HG02571 (cell line): ENCODE data around the gene PSMB1.
A peak's percentile ranks its signal among the peaks of the same experiment; 100 is the strongest.

Experiments used
- ATAC-seq: cut with Tn5 transposase; IDR thresholded peaks from one replicate; pipeline ENCODE4 v1.9.1; 2021; ENCODE audit warnings: mild to moderate bottlenecking, moderate library complexity; ENCODE audit not compliant: unreplicated experiment

The PSMB1 gene

DNA sequence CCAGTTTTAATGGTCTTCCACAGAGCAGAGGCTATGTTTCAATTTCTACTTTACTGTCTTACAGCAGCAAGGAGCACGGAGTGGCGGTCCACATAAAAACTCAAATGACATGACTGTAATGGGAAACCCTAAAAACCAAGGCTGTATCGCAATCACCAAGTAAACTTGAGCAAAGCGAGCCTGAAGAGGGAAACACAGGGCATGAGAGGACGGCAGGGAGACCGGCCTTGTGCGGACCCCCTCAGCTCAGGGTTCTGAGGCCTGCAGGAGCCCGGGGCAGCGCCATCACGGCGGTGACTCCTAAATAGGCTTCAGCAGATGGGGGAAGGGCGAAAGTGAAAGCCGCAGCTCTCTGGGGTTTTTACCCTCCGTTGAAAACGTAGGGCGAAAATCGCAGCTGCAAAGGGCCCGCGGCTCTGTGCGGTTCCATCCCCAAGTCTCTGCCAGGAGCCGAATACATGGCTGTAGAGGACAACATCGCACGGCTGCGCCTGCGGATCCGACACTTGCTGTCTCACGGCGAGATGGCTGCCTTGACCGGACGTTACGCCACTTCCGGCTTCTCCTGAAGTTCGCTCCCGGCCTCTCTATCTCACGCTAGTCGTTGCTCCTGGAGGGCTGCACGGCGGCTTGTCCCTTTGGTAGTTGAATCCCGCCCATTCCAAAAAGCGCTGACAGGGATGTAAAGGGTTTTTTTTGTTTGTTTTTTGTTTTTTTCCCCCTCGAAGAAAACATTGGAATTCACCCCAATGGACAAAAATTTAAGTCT lies at the start of gene PSMB1:
TSS of gene PSMB1 (minus strand) at position 543 of the 769 bp plus-strand sequence. CDS start at position 478, 65 bp downstream.
- ATAC-seq: peak; percentile 61

DNA sequence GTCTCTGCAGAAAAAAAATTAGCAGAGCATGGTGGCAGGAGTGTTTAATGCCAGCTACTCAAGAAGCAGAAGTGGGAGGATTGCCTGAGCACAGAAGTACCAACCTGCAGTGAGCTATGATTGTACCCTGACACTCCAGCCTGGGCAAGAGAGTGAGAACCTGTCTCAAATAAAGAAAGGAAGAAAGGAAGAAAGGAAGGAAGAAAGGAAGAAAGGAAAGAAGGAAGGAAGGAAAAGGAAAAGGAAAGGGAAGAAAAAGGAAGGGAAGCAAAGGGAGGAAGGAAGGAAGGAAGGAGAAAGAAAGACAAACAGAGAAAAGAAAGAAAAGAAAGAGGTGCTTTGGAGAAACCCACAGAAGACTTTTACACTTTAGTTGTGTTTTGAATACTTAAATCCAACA lies 44.2 kb upstream of the PSMB1 start:
- no peak for ATAC-seq

DNA sequence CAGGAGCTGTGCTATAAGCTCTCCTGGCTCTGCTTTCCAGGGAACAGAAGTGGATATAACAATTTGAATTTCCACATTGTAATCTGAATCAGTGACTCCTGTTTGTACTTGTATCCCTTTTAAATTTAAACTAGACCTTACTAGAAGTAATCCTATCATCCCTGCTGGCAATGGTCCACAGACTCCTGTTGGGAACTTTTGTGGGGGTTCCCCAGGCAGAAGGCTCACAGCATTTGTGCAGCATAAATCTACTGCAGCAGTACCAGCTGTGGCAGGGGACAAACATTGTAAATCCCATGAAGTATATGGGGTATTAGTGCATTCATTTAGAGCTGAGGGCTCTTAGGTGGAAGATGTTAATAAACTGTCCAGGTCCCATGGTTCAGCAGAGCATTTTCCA lies 43.3 kb upstream of the PSMB1 start:
- ATAC-seq: no peak

DNA sequence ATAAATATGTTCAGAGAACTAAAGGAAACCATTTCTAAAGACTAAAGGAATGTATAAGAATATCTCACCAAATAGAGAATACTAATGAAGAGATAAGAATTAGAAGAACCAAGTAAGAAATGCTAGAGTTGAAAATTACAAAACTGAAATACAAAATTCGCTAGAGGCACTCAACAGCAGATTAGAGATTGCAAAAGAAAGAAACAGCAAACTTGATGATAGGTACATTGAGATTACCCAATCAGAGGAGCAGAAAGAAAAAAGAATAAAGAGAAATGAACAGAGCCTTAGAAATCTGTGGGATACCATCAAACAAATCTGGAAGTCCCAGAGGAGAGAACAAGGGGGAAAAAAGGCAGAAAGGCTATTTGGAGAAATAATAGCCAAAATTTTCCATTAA lies 37.6 kb upstream of the PSMB1 start:
- no peak for ATAC-seq

DNA sequence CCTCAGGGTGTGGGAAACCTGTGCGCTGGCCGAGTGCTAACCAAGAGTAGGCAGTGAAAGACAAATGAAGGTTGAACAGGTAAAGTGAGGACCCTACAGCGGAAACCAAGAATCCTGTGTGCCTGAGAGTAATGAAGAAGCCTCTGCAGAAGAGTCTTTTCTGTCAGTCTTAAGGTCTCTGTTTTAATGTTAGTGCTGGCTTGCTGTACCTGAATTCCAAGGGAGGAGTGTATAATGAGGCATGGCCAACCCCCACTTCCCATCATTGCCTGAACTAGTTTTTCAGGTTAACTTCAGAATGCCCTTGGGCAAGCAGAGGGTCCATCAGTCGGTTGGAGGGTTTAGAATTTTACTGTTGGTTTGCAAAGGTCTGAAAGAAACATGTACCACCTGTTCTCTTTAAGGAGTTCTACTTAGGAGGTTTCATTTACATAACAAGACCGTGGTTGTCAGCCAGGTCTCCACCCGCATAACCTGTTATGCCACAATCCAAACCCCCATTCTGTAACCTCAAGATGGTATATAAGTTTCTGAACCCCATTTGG lies 31.9 kb upstream of the PSMB1 start:
- peak; percentile 34 for ATAC-seq

DNA sequence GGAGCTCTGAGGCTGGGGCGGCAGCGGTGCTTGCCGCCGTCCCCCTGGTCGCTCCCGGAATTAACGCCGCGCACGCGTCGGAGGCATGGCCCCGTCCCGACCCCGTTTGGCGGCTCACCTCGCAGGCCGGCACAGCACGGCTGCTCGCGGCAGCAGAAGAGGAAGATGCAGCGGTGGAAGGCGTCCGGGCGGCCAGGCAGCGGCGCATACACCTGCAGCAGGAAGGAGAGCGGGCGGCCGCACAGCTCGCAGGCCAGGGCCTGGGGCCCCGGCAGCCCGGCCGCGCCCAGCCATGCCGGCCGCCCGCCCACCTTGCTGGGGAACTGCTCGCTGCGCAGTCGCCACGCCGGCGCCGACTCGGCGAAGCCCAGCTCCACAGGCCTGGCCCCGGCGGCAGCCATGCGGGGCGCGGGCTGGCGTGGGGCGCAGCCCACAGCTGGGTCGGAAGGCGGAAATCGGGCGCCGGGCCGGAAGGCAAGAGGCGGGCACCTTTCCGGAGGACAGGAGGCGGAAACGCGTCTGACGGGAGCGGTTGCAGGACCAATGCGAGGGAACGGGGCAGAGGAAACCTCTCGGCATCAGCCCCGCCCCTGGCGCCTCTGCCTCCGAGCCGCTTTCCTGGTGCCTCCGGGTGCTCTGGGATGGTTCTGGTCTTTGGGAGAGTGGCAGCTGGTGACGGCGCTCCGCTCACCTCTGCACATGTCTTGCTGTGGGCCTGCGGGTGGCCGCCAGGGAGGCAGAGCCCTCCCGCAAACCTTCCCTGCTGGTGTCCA lies 31.3 kb upstream of the PSMB1 start, which contains the start of gene PDCD2:
TSS of gene PDCD2 (minus strand) at position 457 of the 773 bp plus-strand sequence. CDS start at position 401, 56 bp downstream.
- ATAC-seq: peak; percentile 98

DNA sequence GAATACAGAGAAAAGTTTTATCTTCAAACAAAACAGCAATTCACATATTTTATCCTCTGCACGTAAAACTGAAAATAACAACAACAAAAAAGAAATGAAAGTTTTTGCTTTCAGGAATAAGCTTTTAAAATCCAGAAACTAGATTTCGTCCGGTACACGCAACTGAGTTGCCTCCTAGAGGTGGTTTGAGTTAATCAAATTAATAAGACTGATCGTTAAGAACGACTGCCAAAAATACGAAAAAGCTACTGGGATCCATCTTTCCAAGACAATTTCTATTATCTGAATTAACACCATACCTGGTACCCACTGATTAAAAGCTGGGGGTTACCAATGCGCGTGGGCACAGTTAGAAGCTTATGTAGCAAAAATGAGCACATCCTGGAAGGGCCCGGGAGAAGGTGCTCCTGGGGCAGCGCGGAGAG lies 30.7 kb upstream of the PSMB1 start:
- no peak for ATAC-seq

DNA sequence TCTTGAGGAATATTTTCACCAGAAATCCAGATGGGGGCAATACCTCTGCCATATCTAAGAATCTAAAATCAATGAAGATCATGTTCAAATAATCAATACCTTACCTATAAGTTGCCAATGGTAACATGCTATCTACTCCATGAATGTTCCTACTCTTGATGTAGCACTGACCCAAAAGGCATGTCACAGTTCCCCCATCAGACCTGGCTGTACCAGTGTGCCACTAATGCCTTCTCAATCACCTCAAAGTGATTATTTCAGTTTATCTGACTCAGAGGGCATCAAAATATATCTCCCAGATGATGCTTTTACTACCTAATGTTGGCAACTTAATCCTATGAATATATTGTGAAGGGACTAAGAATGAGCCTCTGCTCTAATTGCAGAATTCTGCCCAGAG lies 25.8 kb upstream of the PSMB1 start:
- ATAC-seq: no peak

DNA sequence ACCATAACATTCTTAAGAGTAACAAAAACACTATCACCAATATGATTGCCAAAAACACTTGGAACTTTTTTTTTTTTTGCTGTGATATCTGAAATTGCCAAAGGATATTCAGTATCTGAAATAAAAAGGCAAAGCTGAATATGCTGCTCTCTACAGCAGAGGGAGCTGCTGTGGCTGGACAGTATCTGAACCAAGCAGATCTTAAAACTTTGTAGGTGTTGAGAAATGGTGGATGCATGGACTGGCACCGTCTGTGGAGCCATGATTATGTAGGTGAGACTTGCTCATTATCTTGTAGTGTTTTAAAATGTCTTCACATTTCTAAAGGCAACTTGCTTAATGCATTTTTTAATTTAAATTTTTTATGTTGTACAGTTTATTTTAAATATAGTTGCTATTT lies 22.1 kb upstream of the PSMB1 start:
- ATAC-seq: no peak

DNA sequence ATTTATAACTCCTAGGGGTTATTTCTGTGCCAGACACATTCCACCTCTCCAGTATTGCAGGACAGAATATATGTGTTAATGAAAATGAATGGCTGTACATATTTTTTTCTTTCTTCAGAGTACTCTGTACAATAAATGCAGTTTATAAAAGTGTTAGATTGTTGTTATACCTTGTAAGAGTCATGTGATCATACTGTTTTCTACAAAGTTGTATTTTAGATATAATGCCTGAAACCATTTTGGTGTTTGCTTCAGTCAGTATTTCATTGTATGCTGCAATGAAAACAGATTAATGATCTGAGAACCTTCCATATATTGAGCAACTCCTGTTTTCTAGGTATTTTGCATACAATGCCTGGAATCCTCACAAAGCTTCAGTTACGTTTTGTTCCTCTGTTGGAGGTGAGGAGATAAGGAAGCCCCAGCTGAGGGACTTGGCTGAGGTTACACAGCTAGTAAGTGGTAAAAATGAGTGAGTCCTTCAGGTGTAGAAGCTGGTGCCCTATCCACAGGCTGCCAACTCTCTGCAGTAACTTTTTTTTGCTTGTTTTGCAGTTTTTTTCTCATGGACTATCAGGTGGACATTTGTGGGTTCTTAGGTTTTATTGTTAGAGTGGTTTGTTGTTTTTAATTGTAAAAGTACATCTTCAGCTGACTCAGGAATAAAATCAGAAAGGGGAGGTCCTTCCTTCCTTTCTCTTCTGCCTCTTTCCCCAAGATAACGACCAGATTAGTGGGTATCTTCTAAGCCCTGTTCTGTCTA lies 19.8 kb upstream of the PSMB1 start:
- no peak for ATAC-seq

DNA sequence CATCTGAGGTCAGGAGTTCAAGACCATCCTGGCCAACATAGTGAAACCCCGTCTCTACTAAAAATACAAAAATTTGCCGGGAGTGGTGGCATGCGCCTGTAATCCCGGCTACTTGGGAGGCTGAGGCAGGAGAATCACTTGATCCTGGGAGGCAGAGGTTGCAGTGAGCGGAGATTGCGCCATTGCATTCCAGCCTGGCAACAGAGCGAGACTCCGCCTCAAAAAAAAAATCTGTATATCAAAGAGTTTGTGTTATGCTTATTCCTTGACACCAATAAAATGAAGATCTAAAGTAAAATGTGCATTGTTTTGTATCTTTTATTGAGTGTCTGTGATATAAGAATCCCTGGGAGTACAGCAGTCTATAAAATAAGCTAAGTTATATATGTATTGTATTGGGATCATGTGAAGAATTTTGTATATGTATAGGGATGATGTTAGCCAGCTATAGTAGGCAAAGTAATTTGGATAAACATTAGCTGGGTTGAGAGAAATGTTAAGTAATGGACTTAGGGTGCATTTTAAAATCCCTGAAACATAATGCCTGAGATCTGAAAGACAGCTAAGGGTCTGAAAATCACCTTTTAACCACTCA lies 11.9 kb upstream of the PSMB1 start:
- ATAC-seq: no peak

DNA sequence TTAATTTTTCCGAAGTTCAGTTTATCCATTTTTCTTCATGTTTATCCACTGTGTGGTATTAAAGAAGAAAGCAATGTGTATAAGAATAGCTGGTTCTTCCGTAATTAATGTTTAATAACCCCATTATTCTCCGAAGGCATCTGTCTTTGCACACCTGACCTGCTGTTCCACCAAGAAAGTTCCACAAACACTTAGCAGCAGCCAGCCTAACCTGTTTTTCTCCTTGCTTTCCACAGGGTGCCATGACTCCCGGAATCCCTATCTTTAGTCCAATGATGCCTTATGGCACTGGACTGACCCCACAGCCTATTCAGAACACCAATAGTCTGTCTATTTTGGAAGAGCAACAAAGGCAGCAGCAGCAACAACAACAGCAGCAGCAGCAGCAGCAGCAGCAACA lies 8.4 kb upstream of the PSMB1 start:
- no peak for ATAC-seq

DNA sequence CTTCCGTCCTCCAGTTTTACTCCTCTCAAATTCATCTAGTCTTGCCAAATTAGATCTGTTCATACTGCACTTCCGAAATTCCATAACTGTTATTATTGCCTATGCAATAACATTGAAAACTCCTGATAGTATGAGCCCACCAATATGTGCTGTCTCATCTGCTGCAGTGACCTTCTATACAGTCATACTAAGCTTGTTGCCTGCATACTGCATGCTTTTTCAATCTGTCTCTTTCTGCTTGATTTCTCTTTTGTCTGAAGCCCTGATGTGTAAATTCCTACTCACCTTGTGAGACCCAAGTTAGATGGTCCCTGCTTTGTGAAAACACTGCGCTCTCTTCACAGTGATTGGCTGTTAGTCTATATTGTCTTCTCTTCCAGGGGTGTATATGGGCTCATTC lies 2.2 kb upstream of the PSMB1 start:
- ATAC-seq: no peak

DNA sequence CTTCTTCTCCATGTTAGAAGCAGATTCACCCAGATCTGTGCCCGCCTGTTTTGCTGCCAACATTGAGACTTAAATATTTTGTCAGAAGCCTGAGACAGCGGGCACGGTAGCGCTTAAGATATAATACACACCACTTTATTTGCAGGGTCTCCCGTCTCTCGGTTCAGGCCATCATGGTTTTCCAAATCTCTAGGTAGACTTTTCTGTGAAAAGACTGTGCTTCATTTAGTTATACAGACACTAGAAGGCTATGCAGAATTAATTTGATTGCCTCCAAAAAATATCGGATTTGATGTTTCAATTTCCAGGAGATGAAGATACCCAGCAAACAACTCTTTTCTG lies 1.7 kb upstream of the PSMB1 start:
- ATAC-seq: no peak

DNA sequence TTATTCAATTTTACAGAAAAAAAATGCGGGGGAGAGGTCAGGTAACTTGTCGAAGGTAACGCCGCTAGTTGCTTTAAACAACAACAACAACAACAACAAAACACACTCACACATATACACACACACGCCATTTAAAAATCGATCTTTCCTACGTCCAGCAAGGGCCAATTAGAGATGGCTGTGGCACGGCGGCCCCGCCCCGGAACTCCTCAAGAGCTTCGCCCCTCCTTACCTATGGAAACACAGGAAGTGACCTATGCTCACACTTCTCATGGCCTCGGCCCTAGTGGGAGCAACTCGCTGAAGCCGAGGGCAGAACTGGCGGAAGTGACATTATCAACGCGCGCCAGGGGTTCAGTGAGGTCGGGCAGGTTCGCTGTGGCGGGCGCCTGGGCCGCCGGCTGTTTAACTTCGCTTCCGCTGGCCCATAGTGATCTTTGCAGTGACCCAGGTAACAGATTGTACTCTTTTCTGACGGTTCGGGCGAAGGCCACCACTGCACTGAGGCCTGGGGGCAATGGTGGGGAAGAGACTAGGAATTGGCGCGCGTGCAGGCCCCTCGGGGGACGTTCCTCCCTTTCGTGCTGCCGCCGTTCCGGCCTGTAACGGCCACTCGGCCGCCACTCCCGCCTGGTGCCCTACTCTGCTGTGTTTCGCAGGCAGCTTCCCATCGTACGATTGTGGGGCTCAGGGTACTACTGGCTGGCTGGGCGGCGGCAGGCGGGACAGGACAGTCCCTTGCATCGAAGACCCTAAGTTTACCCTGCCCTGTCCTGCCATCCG lies 1.1 kb upstream of the PSMB1 start, which contains the start of gene TBP:
TSS of gene TBP (plus strand) at position 357 of the 783 bp plus-strand sequence. CDS start 2,661 bp downstream, outside the sequence.
- ATAC-seq: peak; percentile 94

DNA sequence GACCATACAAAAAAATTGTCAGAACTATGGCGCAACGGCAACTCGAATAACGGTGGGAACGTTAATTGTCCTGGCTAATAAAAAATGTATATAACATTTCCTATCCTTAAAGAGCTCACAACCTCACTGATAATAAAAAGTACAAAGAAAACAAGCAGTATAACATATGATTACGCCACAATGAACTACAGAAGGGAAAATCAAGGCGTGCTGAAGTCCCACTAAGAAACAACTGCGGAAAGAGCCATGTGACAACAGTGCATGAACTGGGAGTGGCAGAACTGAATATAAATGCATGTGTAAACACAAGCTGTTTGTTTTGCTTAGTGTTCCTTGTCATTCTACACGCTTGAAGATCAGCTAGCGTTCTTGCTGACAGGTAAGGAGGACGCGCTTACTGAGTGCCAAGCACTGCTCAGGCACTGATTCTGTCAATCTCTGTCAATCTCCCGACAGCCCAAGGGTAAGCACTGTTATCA lies 466 bp upstream of the PSMB1 start:
- peak; percentile 33 for ATAC-seq

DNA sequence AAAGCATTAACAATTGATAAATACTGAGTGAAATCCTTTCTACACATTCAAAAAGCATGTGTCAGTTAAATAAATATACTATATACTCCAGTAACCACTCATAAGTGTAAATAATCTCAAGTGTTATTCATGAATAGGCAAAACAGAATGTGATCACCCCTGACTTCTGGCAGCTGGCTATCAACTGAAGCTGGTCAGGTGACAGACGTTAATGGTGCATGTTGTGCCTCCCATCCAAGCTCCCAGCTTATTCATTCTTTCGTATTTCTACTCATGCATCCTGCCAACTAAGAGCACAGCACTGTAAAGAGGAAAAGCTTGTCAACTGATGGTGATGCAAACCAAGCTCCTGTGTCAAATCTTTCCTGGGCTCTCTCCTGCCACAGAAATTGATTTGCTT lies 7.7 kb downstream of the PSMB1 start:
- ATAC-seq: no peak

DNA sequence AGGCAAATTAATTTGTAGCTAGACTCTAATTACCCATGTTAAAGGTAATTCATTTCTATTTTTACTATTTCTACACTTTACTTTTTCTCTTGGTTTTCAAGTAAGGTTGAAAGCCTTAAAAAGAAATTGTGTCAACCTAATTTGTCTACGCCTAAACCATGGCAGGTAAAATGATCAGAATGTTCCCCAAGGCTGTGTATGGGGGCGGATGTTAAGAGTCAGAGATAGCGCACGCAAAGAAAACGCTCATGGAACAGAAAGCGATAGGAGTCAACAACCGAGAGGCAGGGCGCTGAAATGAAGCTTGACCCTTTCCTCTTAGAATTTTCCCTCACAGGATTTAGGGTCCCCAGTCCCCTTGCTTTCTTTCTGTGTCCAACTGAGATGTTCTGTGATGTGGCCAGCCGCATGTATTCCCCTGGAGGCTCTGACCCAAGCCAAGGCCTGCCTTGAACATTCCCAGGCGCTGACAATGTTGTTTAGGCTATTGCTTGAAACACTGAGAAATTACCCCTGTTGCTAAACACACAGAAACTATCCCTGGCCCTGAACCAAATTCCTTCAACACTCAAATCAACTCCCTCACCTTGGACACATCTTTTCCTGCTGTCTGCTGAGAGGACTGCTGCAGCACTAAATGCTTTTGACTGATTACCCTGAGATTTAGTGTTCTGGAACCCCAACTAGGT lies 10.9 kb downstream of the PSMB1 start:
- no peak for ATAC-seq

DNA sequence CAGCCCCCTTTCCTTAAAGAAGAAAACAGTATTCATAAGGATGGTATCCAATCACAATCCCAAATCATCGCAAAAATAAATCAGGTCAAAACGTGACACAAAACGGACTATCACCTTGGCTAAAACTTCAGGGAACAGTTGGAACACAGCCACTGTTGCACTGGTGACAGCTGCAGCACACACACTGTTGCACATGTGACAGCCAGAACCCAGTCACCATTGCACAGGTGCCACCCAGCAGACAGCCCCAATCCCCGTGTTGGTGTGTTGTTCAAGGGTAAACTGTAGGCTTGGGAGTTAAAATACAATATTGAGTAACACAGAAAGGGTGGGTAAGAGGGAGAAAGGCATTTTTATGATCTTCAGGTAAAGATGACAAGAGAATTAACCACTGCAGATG lies 15.8 kb downstream of the PSMB1 start:
- no peak for ATAC-seq
